GM12878 (cell line): ENCODE results near the gene IRF6. TPM values are rescaled to one million over a fixed set of nuclear protein-coding genes. Genes with fewer than 3 reads are reported as not detected.

ENCODE experiments used
- ATAC-seq: fragments of 200-7000 bp; cut with Tn5 transposase; 3 replicates; pipeline ENCODE4 v1.9.1; 2020; ENCODE audit warnings: mild to moderate bottlenecking, moderate library complexity
- BruUV-seq: library from RNA; stranded (reverse); fragments of 400-500 nt; replicated peaks from 2 replicates; lab custom pipeline; 2021; lab: Mats Ljungman, UMichigan
- CTCF ChIA-PET: fragments of 300-600 bp; sonication (Branson Sonifier 250); formaldehyde crosslinking; extraction: SDS; loops from one replicate; lab custom pipeline; 2021; ENCODE audit warnings: inconsistent platforms; lab: Yijun Ruan, JAX
- POLR2A ChIA-PET: fragments of 350-600 bp; formaldehyde crosslinking; extraction: SDS; loops from one replicate; lab custom pipeline; 2021; ENCODE audit warnings: inconsistent platforms; lab: Charles Lee
- RAD21 ChIA-PET: fragments of 300-600 bp; sonication (Branson Sonifier 250); formaldehyde crosslinking; loops from one replicate; lab custom pipeline; 2023; ENCODE audit warnings: antibody characterized with exemption; ENCODE audit not compliant: unreplicated experiment; lab: Charles Lee
- SMC1A ChIA-PET: fragments of 300-600 bp; sonication (Branson Sonifier 250); formaldehyde crosslinking; loops from one replicate; lab custom pipeline; 2023; ENCODE audit not compliant: unreplicated experiment, uncharacterized antibody; lab: Charles Lee
- DNase-seq: peaks from one replicate; pipeline ENCODE4 v3.0.0-alpha.2; 2011; ENCODE audit warnings: low read depth, low spot score
- FAIRE-seq: peaks from 3 replicates; lab custom pipeline; 2011; peaks lifted over from hg19 to GRCh38; lab: Jason Lieb, UNC
- H2AFZ ChIP-seq: 2 replicates; pipeline ENCODE4 v1.6.0; 2011; ENCODE audit warnings: low read depth, low read length, control low read depth; ENCODE audit not compliant: control insufficient read depth
- H3K27ac ChIP-seq: 2 replicates; pipeline ENCODE4 v1.5.1; 2011; ENCODE audit warnings: control low read depth; ENCODE audit not compliant: control insufficient read depth, insufficient read depth
- H3K27me3 ChIP-seq, 2 experiments: replicated peaks in 1 of 2; 2 replicates each; pipeline versions ENCODE4 v1.6.0 to v1.6.1; 2011; ENCODE audit warnings: low read length in 1 of 2; ENCODE audit not compliant: control insufficient read depth in 2 of 2, insufficient read depth in 2 of 2
- H3K36me3 ChIP-seq, 2 experiments: 2 replicates each; pipeline ENCODE4 v1.5.1; 2011; ENCODE audit warnings: low read length in 1 of 2; ENCODE audit not compliant: control insufficient read depth in 2 of 2, insufficient read depth in 2 of 2
- H3K4me1 ChIP-seq: 2 replicates; pipeline ENCODE4 v1.6.1; 2011; ENCODE audit warnings: mild to moderate bottlenecking, low read length, moderate library complexity, mixed read lengths; ENCODE audit not compliant: control insufficient read depth, insufficient read depth
- H3K4me2 ChIP-seq: 2 replicates; pipeline ENCODE4 v1.6.0; 2011; ENCODE audit warnings: control low read depth; ENCODE audit not compliant: control insufficient read depth, insufficient read depth
- H3K4me3 ChIP-seq: fragments of 200-600 bp; sonication (generic); 2 replicates; pipeline ENCODE4 v1.5.1; 2016
- H3K79me2 ChIP-seq: 2 replicates; pipeline ENCODE4 v1.6.0; 2011; ENCODE audit warnings: low read length; ENCODE audit not compliant: control insufficient read depth, insufficient read depth
- H3K9ac ChIP-seq: 2 replicates; pipeline ENCODE4 v1.8.0; 2011; ENCODE audit warnings: low read length, control low read depth, mixed read lengths; ENCODE audit not compliant: control insufficient read depth, insufficient read depth
- H3K9me3 ChIP-seq: replicated peaks from 3 replicates; pipeline ENCODE4 v1.5.1; 2011; ENCODE audit warnings: mild to moderate bottlenecking, low read length; ENCODE audit not compliant: control insufficient read depth, insufficient read depth
- H4K20me1 ChIP-seq: 2 replicates; pipeline ENCODE4 v1.6.0; 2011; ENCODE audit not compliant: control insufficient read depth, insufficient read depth
- BACH1 ChIP-seq: fragments of 450-650 bp; IDR thresholded peaks from 2 replicates; pipeline ENCODE4 v1.6.1; 2017; ENCODE audit warnings: mild to moderate bottlenecking, borderline replicate concordance
- GABPA ChIP-seq: IDR thresholded peaks from 2 replicates; pipeline ENCODE4 v1.6.1; 2014; ENCODE audit warnings: antibody characterized with exemption, low read depth, mild to moderate bottlenecking, inconsistent platforms
- HDAC2 ChIP-seq: fragments of 200-600 bp; sonication (generic); IDR thresholded peaks from 2 replicates; pipeline ENCODE4 v1.6.1; 2017
- IKZF2 ChIP-seq, 2 experiments: fragments of 450-650 bp; IDR thresholded peaks; 2 replicates each; pipeline ENCODE4 v1.6.1; 2017; ENCODE audit warnings: mild to moderate bottlenecking in 2 of 2, moderate library complexity in 2 of 2
- JUNB ChIP-seq: IDR thresholded peaks from 2 replicates; pipeline ENCODE4 v1.6.1; 2016; ENCODE audit warnings: antibody characterized with exemption, mild to moderate bottlenecking
- MTA2 ChIP-seq: fragments of 450-650 bp; IDR thresholded peaks from 2 replicates; pipeline ENCODE4 v1.6.1; 2016; ENCODE audit warnings: low read depth, mild to moderate bottlenecking, moderate library complexity
- MTA3 ChIP-seq: IDR thresholded peaks from 2 replicates; pipeline ENCODE4 v1.6.1; 2012; ENCODE audit warnings: low read length, inconsistent platforms, borderline replicate concordance
- POLR2AphosphoS5 ChIP-seq: IDR thresholded peaks from 2 replicates; pipeline ENCODE4 v1.6.1; 2011; ENCODE audit warnings: mild to moderate bottlenecking, low read length, inconsistent platforms
- TCF3 ChIP-seq: IDR thresholded peaks from 2 replicates; pipeline ENCODE4 v1.6.1; 2012; ENCODE audit warnings: low read depth, mild to moderate bottlenecking, low read length, borderline replicate concordance; ENCODE audit not compliant: insufficient read depth
- USF2 ChIP-seq: IDR thresholded peaks from 2 replicates; pipeline ENCODE4 v1.6.1; 2011; ENCODE audit warnings: low read depth, low read length, improper control_type of control experiment, borderline replicate concordance
- ZNF217 ChIP-seq: fragments of 450-650 bp; IDR thresholded peaks from 2 replicates; pipeline ENCODE4 v1.6.1; 2017; ENCODE audit warnings: antibody characterized with exemption, mild to moderate bottlenecking
- ZSCAN29 ChIP-seq: fragments of 450-650 bp; IDR thresholded peaks from 2 replicates; pipeline ENCODE4 v1.6.1; 2017; ENCODE audit warnings: mild to moderate bottlenecking, moderate library complexity
- ZZZ3 ChIP-seq: IDR thresholded peaks from 2 replicates; pipeline ENCODE4 v1.6.1; 2011; ENCODE audit warnings: low read depth; ENCODE audit not compliant: control insufficient read depth, insufficient read length
- WGBS: methylation state at CpG from one replicate; pipeline ENCODE4 v1.1.6; 2016; ENCODE audit warnings: low lambda C conversion rate; ENCODE audit not compliant: insufficient replicate concordance, insufficient coverage; ENCODE audit errors: missing lambda C conversion rate; 5-methylcytosine and 5-hydroxymethylcytosine counted together
- in situ Hi-C: fragments of 300-500 bp; cut with MboI; formaldehyde crosslinking; loops from 9 replicates; pipeline ENCODE4 v1.14.3; 2018; ENCODE audit warnings: mixed read lengths
- intact Hi-C: fragments of 100-400 bp; cut with micrococcal nuclease; formaldehyde crosslinking; loops from one replicate; pipeline ENCODE4 v1.14.2; 2022; ENCODE audit not compliant: unreplicated experiment
- polyA plus RNA-seq, 11 experiments: library from polyadenylated mRNA; depleted of rRNA in 4 of 11; unstranded in 6 of 11; stranded (reverse) in 5 of 11; fragments of >200 nt; fragmentation: Nextera tagmentation in 4 of 11; fragmentation: Illumina TruSeq in 1 of 11; extraction: Ambion mirVana in 4 of 11; extraction: Trizol in 1 of 11; gene quantifications; 1 replicate in 1 of 11; 2 replicates in 10 of 11; pipeline versions ENCODE4 v1.2.1 to v1.2.3, GENCODE V29; 2011 to 2016; ENCODE audit warnings: inconsistent platforms in 2 of 11, missing spikeins in 2 of 11, low read depth in 1 of 11
- total RNA-seq, 4 experiments: library from RNA; depleted of rRNA in 3 of 4; stranded (reverse); fragments of >200 nt in 3 of 4; fragmentation: Illumina TruSeq in 1 of 4; extraction: Trizol in 1 of 4; gene quantifications; 2 replicates each; pipeline versions ENCODE4 v1.2.1 to v1.2.3, GENCODE V29; 2013 to 2021

IRF6 gene
- total and polyA plus RNA-seq, 10 of the 15 experiments (the other 5 are each of a cell fraction or from before 2014, with no cell fraction given), result 0.04 to 0.50 (median 0.09) TPM; not detected in 1

GRCh38 chr1:209830722-209831121, 24.8 kb upstream of the IRF6 start:
- no peak for DNase-seq
- Histone ChIP-seq H3K36me3 (peaks cover 6 to 8% of the 10 kb centered on the region in 2 experiments), H3K27ac (no peak overlapping the region), H3K79me2 (peaks cover 13% of the 10 kb centered on the region), H4K20me1 (no peaks in the 10 kb centered on the region), H3K9ac (no peak overlapping the region), H3K4me1 (no peaks in the 10 kb centered on the region), H3K9me3 (no peaks in the 10 kb centered on the region), H2AFZ (no peak overlapping the region)
- ChIA-PET CTCF (interaction anchor here (1.2 to 6.6 kb wide), 2 partner anchors 7 to 10 kb away, joined by 3 to 39 read pairs; no protein-coding TSS in a partner anchor), SMC1A (interaction anchor here (2.3 kb wide), 1 partner anchor 9 kb away, joined by 8 read pairs; no protein-coding TSS in a partner anchor), POLR2A (no interaction called here)
- intact Hi-C loops, result no loop called here
- no peak for TF ChIP-seq TCF3
- no peak for TF ChIP-seq ZZZ3
- no peak for TF ChIP-seq ZNF217
- no peak for TF ChIP-seq IKZF2 (IDR thresholded peaks at IDR 0.05)
- TF ChIP-seq ZSCAN29, result no peak
- no peak for TF ChIP-seq JUNB
- TF ChIP-seq HDAC2, result no peak
- TF ChIP-seq USF2, result no peak
- no peak for TF ChIP-seq MTA2
- no peak for TF ChIP-seq GABPA
- TF ChIP-seq POLR2AphosphoS5, result no peak
- no peak for TF ChIP-seq BACH1
- no peak for TF ChIP-seq MTA3
- TF ChIP-seq, all 136 proteins: peak for 0
- Histone ChIP-seq H3K4me2 (no peak overlapping the region), H3K4me3 (no peak overlapping the region), H3K27me3 (no peaks in the 10 kb centered on the region)
- FAIRE-seq (no peak), ATAC-seq (no peak)
- 90% methylated on average over 3 of the region's 3 CpGs for WGBS
- in situ Hi-C loops, result no loop called here
- no TSS peak for BruUV-seq
- RAD21 ChIA-PET, result interaction anchor here (0.7 kb wide), 2 partner anchors 83 to 127 kb away, joined by 3 read pairs; no protein-coding TSS in a partner anchor
